Osteoblast (primary cell): Measurements from ENCODE around the gene DAPK1. TPM values are rescaled to one million over a fixed set of nuclear protein-coding genes. Genes with fewer than 3 reads are reported as not detected.
A peak's percentile ranks its signal among the peaks of the same experiment; 100 is the strongest.

Experiments
- DNase-seq: peaks from one replicate; pipeline ENCODE4 v3.0.0; 2011; ENCODE audit warnings: low spot score, mixed read lengths; ENCODE audit not compliant: insufficient read length; ENCODE audit errors: missing footprints
- H2AFZ ChIP-seq: 2 replicates; pipeline ENCODE4 v1.6.0; 2011; ENCODE audit warnings: mild to moderate bottlenecking, low read length
- H3K27ac ChIP-seq: 2 replicates; pipeline ENCODE4 v1.5.1; 2011; ENCODE audit warnings: mild to moderate bottlenecking, low read depth, low read length, moderate library complexity
- H3K27me3 ChIP-seq: 2 replicates; pipeline ENCODE4 v1.6.0; 2012; ENCODE audit warnings: mild to moderate bottlenecking, control low read depth, inconsistent platforms, low read length, moderate library complexity; ENCODE audit not compliant: insufficient read depth
- H3K36me3 ChIP-seq: 2 replicates; pipeline ENCODE4 v1.5.1; 2011; ENCODE audit warnings: mild to moderate bottlenecking, low read length, control low read depth, moderate library complexity; ENCODE audit not compliant: insufficient read depth
- H3K4me1 ChIP-seq: 2 replicates; pipeline ENCODE4 v1.5.1; 2011; ENCODE audit warnings: mild to moderate bottlenecking, low read length, control low read depth, moderate library complexity; ENCODE audit not compliant: insufficient read depth
- H3K4me2 ChIP-seq: 2 replicates; pipeline ENCODE4 v1.6.0; 2011; ENCODE audit warnings: mild to moderate bottlenecking, low read length; ENCODE audit not compliant: insufficient read depth
- H3K4me3 ChIP-seq: fragments of 200-600 bp; sonication (generic); 3 replicates; pipeline ENCODE4 v1.5.1; 2012; ENCODE audit warnings: mild to moderate bottlenecking, low read length, inconsistent platforms; ENCODE audit not compliant: insufficient read depth
- H3K79me2 ChIP-seq: 2 replicates; pipeline ENCODE4 v1.6.0; 2012; ENCODE audit warnings: mild to moderate bottlenecking, low read length, control low read depth, inconsistent platforms; ENCODE audit not compliant: insufficient read depth
- H3K9me3 ChIP-seq: 2 replicates; pipeline ENCODE4 v1.5.1; 2011; ENCODE audit warnings: low read depth, low read length, control low read depth
- H4K20me1 ChIP-seq: 2 replicates; pipeline ENCODE4 v1.6.0; 2012; ENCODE audit warnings: mild to moderate bottlenecking, low read length, control low read depth; ENCODE audit not compliant: insufficient read depth
- CTCF ChIP-seq: IDR thresholded peaks from 2 replicates; pipeline ENCODE4 v1.5.1; 2011; ENCODE audit warnings: mild to moderate bottlenecking, low read depth, low read length, moderate library complexity; ENCODE audit errors: extremely low read depth
- total RNA-seq: library from RNA; depleted of rRNA; stranded (reverse); fragments of >200 nt; gene quantifications from 2 replicates; pipeline ENCODE4 v1.2.3, GENCODE V29; 2012

Gene DAPK1
- total RNA-seq, 1 donor, result 55.4 TPM

- no peaks in the 10 kb centered on the region for H3K79me2 ChIP-seq
- TF ChIP-seq CTCF, result no peak
- no peak overlapping the region for H3K27ac ChIP-seq
- DNase-seq, result peak; percentile 59
- H3K36me3 ChIP-seq, result no peaks in the 10 kb centered on the region
- H3K4me1 ChIP-seq, result no peaks in the 10 kb centered on the region
- H3K9me3 ChIP-seq, result no peaks in the 10 kb centered on the region
- H3K27me3 ChIP-seq, result peaks cover 3% of the 10 kb centered on the region
- H4K20me1 ChIP-seq, result peaks cover 3% of the 10 kb centered on the region
- no peak overlapping the region for H3K4me2 ChIP-seq
- no peak overlapping the region for H3K4me3 ChIP-seq
- no peak overlapping the region for H2AFZ ChIP-seq
Observed at GRCh38 chr9:87558606-87559190, 61.0 kb downstream of the DAPK1 start.

- DNase-seq, result no peak
- Histone ChIP-seq H3K4me3 (no peak overlapping the region), H3K4me1 (no peaks in the 10 kb centered on the region), H4K20me1 (peaks cover 3% of the 10 kb centered on the region), H2AFZ (no peak overlapping the region), H3K36me3 (no peaks in the 10 kb centered on the region), H3K79me2 (no peaks in the 10 kb centered on the region), H3K27ac (no peak overlapping the region), H3K4me2 (no peak overlapping the region), H3K9me3 (no peaks in the 10 kb centered on the region), H3K27me3 (peaks cover 3% of the 10 kb centered on the region)
- TF ChIP-seq CTCF, result no peak
Observed at GRCh38 chr9:87562062-87562461, 64.4 kb downstream of the DAPK1 start.

- no peaks in the 10 kb centered on the region for H3K4me1 ChIP-seq
Observed at GRCh38 chr9:87562530-87563170, 65.0 kb downstream of the DAPK1 start.

More at GRCh38 chr9:87562530-87563170, 65.0 kb downstream of the DAPK1 start:
- no peak for DNase-seq
- Histone ChIP-seq H3K4me2 (no peak overlapping the region), H3K36me3 (no peaks in the 10 kb centered on the region), H3K27me3 (peaks cover 3% of the 10 kb centered on the region), H4K20me1 (peaks cover 3% of the 10 kb centered on the region), H3K27ac (no peak overlapping the region), H3K4me3 (no peak overlapping the region), H3K79me2 (no peaks in the 10 kb centered on the region), H3K9me3 (no peaks in the 10 kb centered on the region), H2AFZ (no peak overlapping the region)
- TF ChIP-seq CTCF, result no peak
